Measurements from ENCODE around the gene CLCA4. TPM values are rescaled to one million over a fixed set of nuclear protein-coding genes. Genes with fewer than 3 reads are reported as not detected.

The CLCA4 gene
- polyA plus RNA-seq, 3 donors: not detected

DNA sequence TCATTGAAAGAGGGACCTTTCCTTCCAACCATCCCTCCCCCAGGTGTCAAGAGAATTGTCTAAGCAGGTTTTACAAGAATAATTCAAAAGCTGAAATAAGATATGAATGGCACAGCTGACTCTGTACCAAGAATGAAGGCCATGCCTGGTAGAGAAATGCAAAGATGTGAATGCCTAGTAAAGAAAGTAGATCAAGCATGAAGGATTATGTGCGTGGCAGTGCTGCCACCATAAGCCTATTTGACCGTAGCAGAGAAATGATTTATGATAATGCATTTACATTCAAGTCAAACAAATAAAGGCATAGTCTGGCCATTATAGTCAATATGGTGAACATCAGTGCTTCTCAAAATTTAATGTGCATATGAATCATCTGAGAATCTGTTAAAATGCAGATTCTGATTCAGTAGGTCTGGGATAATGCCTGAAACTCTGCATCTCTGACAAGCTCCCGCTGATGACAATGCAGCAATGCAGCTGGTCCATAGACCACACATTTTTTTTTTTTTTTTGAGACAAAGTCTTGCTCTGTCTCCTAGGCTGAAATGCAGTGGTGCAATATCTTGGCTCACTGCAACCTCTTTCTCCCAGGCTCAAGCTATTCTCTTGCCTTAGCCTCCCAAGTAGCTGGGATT lies 16.6 kb upstream of the CLCA4 start:
- TF ChIP-seq, protein P1, sequence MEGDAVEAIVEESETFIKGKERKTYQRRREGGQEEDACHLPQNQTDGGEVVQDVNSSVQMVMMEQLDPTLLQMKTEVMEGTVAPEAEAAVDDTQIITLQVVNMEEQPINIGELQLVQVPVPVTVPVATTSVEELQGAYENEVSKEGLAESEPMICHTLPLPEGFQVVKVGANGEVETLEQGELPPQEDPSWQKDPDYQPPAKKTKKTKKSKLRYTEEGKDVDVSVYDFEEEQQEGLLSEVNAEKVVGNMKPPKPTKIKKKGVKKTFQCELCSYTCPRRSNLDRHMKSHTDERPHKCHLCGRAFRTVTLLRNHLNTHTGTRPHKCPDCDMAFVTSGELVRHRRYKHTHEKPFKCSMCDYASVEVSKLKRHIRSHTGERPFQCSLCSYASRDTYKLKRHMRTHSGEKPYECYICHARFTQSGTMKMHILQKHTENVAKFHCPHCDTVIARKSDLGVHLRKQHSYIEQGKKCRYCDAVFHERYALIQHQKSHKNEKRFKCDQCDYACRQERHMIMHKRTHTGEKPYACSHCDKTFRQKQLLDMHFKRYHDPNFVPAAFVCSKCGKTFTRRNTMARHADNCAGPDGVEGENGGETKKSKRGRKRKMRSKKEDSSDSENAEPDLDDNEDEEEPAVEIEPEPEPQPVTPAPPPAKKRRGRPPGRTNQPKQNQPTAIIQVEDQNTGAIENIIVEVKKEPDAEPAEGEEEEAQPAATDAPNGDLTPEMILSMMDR (IDR thresholded peaks at IDR 0.05): no peak
- H3K27ac ChIP-seq (ENCODE audit: low read depth in 1 of 2, low read length in 2 of 2): no peak overlapping the region
- H3K36me3 Mint-ChIP-seq: no peaks in the 10 kb centered on the region
- H3K27ac Mint-ChIP-seq: no peak overlapping the region
- no peaks in the 10 kb centered on the region for H4K20me1 ChIP-seq (ENCODE audit: insufficient read depth, low read length)
- intact Hi-C loops (cut with micrococcal nuclease): no loop called here
- no peak for DNase-seq
- H3K79me2 ChIP-seq (ENCODE audit: insufficient read depth, low read length): no peaks in the 10 kb centered on the region
- H3K4me3 ChIP-seq (replicated peaks in 1 of 3; ENCODE audit: low read depth in 2 of 3, low read length in 3 of 3): no peak overlapping the region
- H3K27me3 Mint-ChIP-seq (ENCODE audit: low read depth in 3 of 3): no peaks in the 10 kb centered on the region
- no peak overlapping the region for H3K4me3 Mint-ChIP-seq
- H3K4me1 ChIP-seq (ENCODE audit: control insufficient read depth in 1 of 2, insufficient read depth in 2 of 2, low read length in 2 of 2): no peaks in the 10 kb centered on the region
- H3K4me2 ChIP-seq (replicated peaks; ENCODE audit: extremely low read depth, low read length, poor library complexity, severe bottlenecking): no peak overlapping the region
- no peaks in the 10 kb centered on the region for H3K27me3 ChIP-seq (ENCODE audit: control insufficient read depth in 2 of 2, insufficient read depth in 2 of 2, low read length in 2 of 2)
- H3K9me3 Mint-ChIP-seq: peaks cover 0 to 3% (median 0%) of the 10 kb centered on the region in 7 donors
- WGBS (ENCODE audit: insufficient coverage): 100% methylated on average over 1 of the region's 3 CpGs
- H3K9ac ChIP-seq (ENCODE audit: insufficient read depth, low read length, poor library complexity, severe bottlenecking): no peak overlapping the region
- no peaks in the 10 kb centered on the region for H3K4me1 Mint-ChIP-seq
- H3K36me3 ChIP-seq (replicated peaks in 1 of 2; ENCODE audit: control insufficient read depth in 1 of 2, insufficient read depth in 2 of 2, low read length in 2 of 2): no peaks in the 10 kb centered on the region
- H3K9me3 ChIP-seq (replicated peaks in 1 of 2; ENCODE audit: control insufficient read depth in 1 of 2, insufficient read depth in 1 of 2, low read length in 2 of 2): no peaks in the 10 kb centered on the region
- H2AFZ ChIP-seq (ENCODE audit: insufficient read depth, low read depth, low read length, poor library complexity, severe bottlenecking): no peak overlapping the region

DNA sequence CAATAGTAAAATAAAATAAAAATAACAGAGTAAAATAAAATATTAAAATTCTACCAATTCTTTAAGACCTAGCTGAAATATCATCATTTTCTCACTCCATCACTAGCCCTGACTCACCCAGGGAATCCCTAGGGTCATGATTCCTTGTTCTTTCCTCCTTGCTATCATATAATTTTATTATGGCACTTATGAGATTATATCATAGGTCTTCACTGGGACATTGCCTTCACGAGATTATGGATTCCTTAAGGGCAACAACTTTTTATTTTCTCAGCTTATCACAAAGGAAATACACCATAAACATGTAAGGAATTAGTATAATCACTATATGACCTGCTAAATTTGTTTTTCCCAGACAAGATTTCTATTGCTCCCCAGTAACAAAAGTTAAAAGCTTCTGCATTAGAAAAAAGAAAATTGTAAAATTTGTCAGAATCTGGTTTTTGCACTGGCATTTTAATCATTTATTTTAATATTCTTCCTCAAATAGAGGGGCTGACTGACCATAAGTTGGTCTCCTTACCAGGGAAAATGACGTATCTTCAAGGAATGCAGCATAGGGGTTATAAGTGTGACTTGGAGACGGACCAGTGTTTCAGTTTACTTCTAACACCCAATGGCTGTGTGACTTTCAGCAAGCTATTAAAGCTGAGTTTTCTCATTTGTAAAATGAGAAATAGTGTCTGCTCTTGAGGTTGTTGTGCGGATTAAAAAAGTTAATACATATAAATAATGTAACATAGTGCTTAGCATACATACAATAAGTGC lies 8.8 kb upstream of the CLCA4 start:
- Histone ChIP-seq H3K27ac (ENCODE audit: low read depth in 1 of 2, low read length in 2 of 2) (no peak overlapping the region), H3K9ac (ENCODE audit: insufficient read depth, low read length, poor library complexity, severe bottlenecking) (no peak overlapping the region), H4K20me1 (ENCODE audit: insufficient read depth, low read length) (no peaks in the 10 kb centered on the region), H3K27me3 (ENCODE audit: control insufficient read depth in 2 of 2, insufficient read depth in 2 of 2, low read length in 2 of 2) (no peaks in the 10 kb centered on the region), H3K4me2 (replicated peaks; ENCODE audit: extremely low read depth, low read length, poor library complexity, severe bottlenecking) (no peak overlapping the region), H3K36me3 (replicated peaks in 1 of 2; ENCODE audit: control insufficient read depth in 1 of 2, insufficient read depth in 2 of 2, low read length in 2 of 2) (no peaks in the 10 kb centered on the region), H3K79me2 (ENCODE audit: insufficient read depth, low read length) (no peaks in the 10 kb centered on the region), H3K9me3 (replicated peaks in 1 of 2; ENCODE audit: control insufficient read depth in 1 of 2, insufficient read depth in 1 of 2, low read length in 2 of 2) (no peaks in the 10 kb centered on the region), H3K4me3 (replicated peaks in 1 of 3; ENCODE audit: low read depth in 2 of 3, low read length in 3 of 3) (no peak overlapping the region), H3K4me1 (ENCODE audit: control insufficient read depth in 1 of 2, insufficient read depth in 2 of 2, low read length in 2 of 2) (no peaks in the 10 kb centered on the region), H2AFZ (ENCODE audit: insufficient read depth, low read depth, low read length, poor library complexity, severe bottlenecking) (no peak overlapping the region)
- DNase-seq: no peak
- Mint-ChIP-seq H3K27ac (no peak overlapping the region), H3K27me3 (ENCODE audit: low read depth in 3 of 3) (peaks cover 0 to 2% (median 1%) of the 10 kb centered on the region in 3 donors), H3K4me1 (no peaks in the 10 kb centered on the region), H3K36me3 (no peaks in the 10 kb centered on the region), H3K4me3 (no peak overlapping the region), H3K9me3 (peaks cover 0 to 1% (median 0%) of the 10 kb centered on the region in 7 donors)
- no CpG with 5 or more reads among the region's 4 CpGs for WGBS (ENCODE audit: insufficient coverage)
- TF ChIP-seq, protein P1 (IDR thresholded peaks at IDR 0.05): no peak
- intact Hi-C loops (cut with micrococcal nuclease): no loop called here
